SK-N-SH (cell line): Measurements from ENCODE around the gene TOP3A.

Experiments used
- NFIC ChIP-seq: IDR thresholded peaks from 2 replicates; pipeline ENCODE4 v1.4.0; 2012; ENCODE audit warnings: borderline replicate concordance
- USF2 ChIP-seq: fragments of 150-350 bp; IDR thresholded peaks from 2 replicates; pipeline ENCODE4 v1.6.1; 2017; ENCODE audit warnings: antibody characterized with exemption, low read length, low read depth, borderline replicate concordance
- TF ChIP-seq, protein P1 (sequence below): fragments of 200-600 bp; sonication (generic); IDR thresholded peaks from 2 replicates; pipeline ENCODE4 v1.6.1; 2017; ENCODE audit warnings: antibody characterized with exemption, mild to moderate bottlenecking, moderate library complexity

- TF ChIP-seq, protein P1, sequence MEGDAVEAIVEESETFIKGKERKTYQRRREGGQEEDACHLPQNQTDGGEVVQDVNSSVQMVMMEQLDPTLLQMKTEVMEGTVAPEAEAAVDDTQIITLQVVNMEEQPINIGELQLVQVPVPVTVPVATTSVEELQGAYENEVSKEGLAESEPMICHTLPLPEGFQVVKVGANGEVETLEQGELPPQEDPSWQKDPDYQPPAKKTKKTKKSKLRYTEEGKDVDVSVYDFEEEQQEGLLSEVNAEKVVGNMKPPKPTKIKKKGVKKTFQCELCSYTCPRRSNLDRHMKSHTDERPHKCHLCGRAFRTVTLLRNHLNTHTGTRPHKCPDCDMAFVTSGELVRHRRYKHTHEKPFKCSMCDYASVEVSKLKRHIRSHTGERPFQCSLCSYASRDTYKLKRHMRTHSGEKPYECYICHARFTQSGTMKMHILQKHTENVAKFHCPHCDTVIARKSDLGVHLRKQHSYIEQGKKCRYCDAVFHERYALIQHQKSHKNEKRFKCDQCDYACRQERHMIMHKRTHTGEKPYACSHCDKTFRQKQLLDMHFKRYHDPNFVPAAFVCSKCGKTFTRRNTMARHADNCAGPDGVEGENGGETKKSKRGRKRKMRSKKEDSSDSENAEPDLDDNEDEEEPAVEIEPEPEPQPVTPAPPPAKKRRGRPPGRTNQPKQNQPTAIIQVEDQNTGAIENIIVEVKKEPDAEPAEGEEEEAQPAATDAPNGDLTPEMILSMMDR: no peak
- TF ChIP-seq NFIC (no peak), USF2 (no peak)
Measured at GRCh38 chr17:18241229-18241871, 73.4 kb downstream of the TOP3A start.
